A673 (cell line): ENCODE results near the gene PTCHD1. TPM values are rescaled to one million over a fixed set of nuclear protein-coding genes. Genes with fewer than 3 reads are reported as not detected.

Experiments
- BruUV-seq: library from RNA; stranded (reverse); fragments of 400-500 nt; replicated peaks from 2 replicates; lab custom pipeline; 2021; lab: Mats Ljungman, UMichigan
- CTCF ChIA-PET: fragments of 300-600 bp; sonication (Branson Sonifier 250); formaldehyde crosslinking; loops from one replicate; lab custom pipeline; 2022; ENCODE audit warnings: antibody characterized with exemption; lab: Charles Lee
- POLR2A ChIA-PET: fragments of 300-600 bp; sonication (Branson Sonifier 250); formaldehyde crosslinking; loops from one replicate; lab custom pipeline; 2022; ENCODE audit warnings: antibody characterized with exemption; ENCODE audit not compliant: low non-redundant PET; lab: Charles Lee
- DNase-seq: peaks from one replicate; pipeline ENCODE4 v3.0.0-alpha.2; 2015; ENCODE audit warnings: low spot score
- H3K27ac ChIP-seq: fragments of 200-600 bp; sonication (generic); 2 replicates; pipeline ENCODE4 v1.5.1; 2016; ENCODE audit warnings: mixed run types, low read depth, mild to moderate bottlenecking, mixed read lengths, antibody characterized with exemption, low read length; ENCODE audit not compliant: poor library complexity, severe bottlenecking
- H3K27me3 ChIP-seq: fragments of 200-600 bp; sonication (generic); replicated peaks from 2 replicates; pipeline ENCODE4 v1.6.1; 2017; ENCODE audit warnings: mixed run types, low read depth, mild to moderate bottlenecking, mixed read lengths, antibody characterized with exemption, low read length; ENCODE audit not compliant: insufficient read depth, poor library complexity
- H3K36me3 ChIP-seq: fragments of 200-600 bp; sonication (generic); 2 replicates; pipeline ENCODE4 v1.6.1; 2016; ENCODE audit warnings: mixed run types, mild to moderate bottlenecking, mixed read lengths, antibody characterized with exemption, low read length; ENCODE audit not compliant: insufficient read depth, poor library complexity, severe bottlenecking
- H3K4me1 ChIP-seq: fragments of 200-600 bp; sonication (generic); 2 replicates; pipeline ENCODE4 v1.6.1; 2017; ENCODE audit warnings: mixed run types, mild to moderate bottlenecking, mixed read lengths, antibody characterized with exemption, low read length; ENCODE audit not compliant: insufficient read depth, poor library complexity, severe bottlenecking
- H3K4me3 ChIP-seq: fragments of 200-600 bp; sonication (generic); 2 replicates; pipeline ENCODE4 v1.5.1; 2016; ENCODE audit warnings: low read depth, mixed run types, mild to moderate bottlenecking, mixed read lengths, low read length; ENCODE audit not compliant: poor library complexity, severe bottlenecking
- H3K9me3 ChIP-seq: fragments of 200-600 bp; sonication (generic); 2 replicates; pipeline ENCODE4 v1.6.1; 2016; ENCODE audit warnings: mixed run types, low read depth, mild to moderate bottlenecking, mixed read lengths, antibody characterized with exemption, low read length; ENCODE audit not compliant: poor library complexity, severe bottlenecking
- CTCF ChIP-seq: fragments of 300-800, 200-600 bp; sonication (generic); conservative IDR thresholded peaks from 2 replicates; pipeline ENCODE4 v1.5.1; 2017; ENCODE audit warnings: low read depth, mild to moderate bottlenecking, antibody characterized with exemption, low read length, moderate library complexity, mixed read lengths
- EZH2 ChIP-seq: fragments of 200-600 bp; sonication (generic); IDR thresholded peaks from 2 replicates; pipeline ENCODE4 v1.6.1; 2017; ENCODE audit warnings: borderline replicate concordance, low read depth, mild to moderate bottlenecking, mixed read lengths, antibody characterized with exemption, low read length; ENCODE audit not compliant: poor library complexity, severe bottlenecking
- intact Hi-C: fragments of 100-400 bp; cut with micrococcal nuclease; formaldehyde crosslinking; loops from one replicate; pipeline ENCODE4 v1.10.0; 2022; ENCODE audit not compliant: unreplicated experiment
- total RNA-seq: library from RNA; stranded (reverse); gene quantifications from 2 replicates; pipeline ENCODE4 v1.2.3, GENCODE V29; 2021

PTCHD1 gene
- total RNA-seq, 1 experiment from 2014 or later = 0.02 TPM

GRCh38 chrX:23372220-23372902 lies 37.7 kb downstream of the PTCHD1 start:
- Histone ChIP-seq H3K36me3 (no peaks in the 10 kb centered on the region), H3K27ac (no peak overlapping the region), H3K9me3 (no peaks in the 10 kb centered on the region), H3K27me3 (no peaks in the 10 kb centered on the region), H3K4me1 (no peaks in the 10 kb centered on the region), H3K4me3 (no peak overlapping the region)
- ChIA-PET POLR2A (no interaction called here), CTCF (no interaction called here)
- no TSS peak for BruUV-seq
- TF ChIP-seq CTCF (no peak), EZH2 (no peak)
- no peak for DNase-seq
- intact Hi-C loops = no loop called here

GRCh38 chrX:23373129-23373804 lies 38.6 kb downstream of the PTCHD1 start:
- TF ChIP-seq EZH2 (no peak), CTCF (no peak)
- ChIA-PET CTCF (no interaction called here), POLR2A (no interaction called here)
- H3K36me3 ChIP-seq = no peaks in the 10 kb centered on the region
- no peak overlapping the region for H3K27ac ChIP-seq
- intact Hi-C loops = no loop called here
- BruUV-seq = no TSS peak
- DNase-seq = peak; percentile 4
- no peak overlapping the region for H3K4me3 ChIP-seq
- no peaks in the 10 kb centered on the region for H3K9me3 ChIP-seq
- no peaks in the 10 kb centered on the region for H3K4me1 ChIP-seq
- H3K27me3 ChIP-seq = no peaks in the 10 kb centered on the region

- no TSS peak for BruUV-seq
- TF ChIP-seq CTCF (no peak), EZH2 (no peak)
- Histone ChIP-seq H3K27me3 (no peaks in the 10 kb centered on the region), H3K9me3 (no peaks in the 10 kb centered on the region), H3K4me1 (no peaks in the 10 kb centered on the region), H3K36me3 (no peaks in the 10 kb centered on the region), H3K4me3 (no peak overlapping the region), H3K27ac (no peak overlapping the region)
- intact Hi-C loops = no loop called here
- ChIA-PET CTCF (no interaction called here), POLR2A (no interaction called here)
- no peak for DNase-seq
These were observed 39.6 kb downstream of the PTCHD1 start for GRCh38 chrX:23374291-23374690.
